Kasumi-1 (cell line): Measurements from ENCODE around the gene SLC25A47.
"Not testable (repeated sequence)": the region's sequence is repeated elsewhere in the genome, so short reads cannot be mapped to it uniquely, and the experiment has no call there.

Experiments used
- DNase-seq, 2 experiments: peaks; one replicate each; lab custom pipeline; 2025; lab: John Stamatoyannopoulos, UW

SLC25A47 gene

DNA sequence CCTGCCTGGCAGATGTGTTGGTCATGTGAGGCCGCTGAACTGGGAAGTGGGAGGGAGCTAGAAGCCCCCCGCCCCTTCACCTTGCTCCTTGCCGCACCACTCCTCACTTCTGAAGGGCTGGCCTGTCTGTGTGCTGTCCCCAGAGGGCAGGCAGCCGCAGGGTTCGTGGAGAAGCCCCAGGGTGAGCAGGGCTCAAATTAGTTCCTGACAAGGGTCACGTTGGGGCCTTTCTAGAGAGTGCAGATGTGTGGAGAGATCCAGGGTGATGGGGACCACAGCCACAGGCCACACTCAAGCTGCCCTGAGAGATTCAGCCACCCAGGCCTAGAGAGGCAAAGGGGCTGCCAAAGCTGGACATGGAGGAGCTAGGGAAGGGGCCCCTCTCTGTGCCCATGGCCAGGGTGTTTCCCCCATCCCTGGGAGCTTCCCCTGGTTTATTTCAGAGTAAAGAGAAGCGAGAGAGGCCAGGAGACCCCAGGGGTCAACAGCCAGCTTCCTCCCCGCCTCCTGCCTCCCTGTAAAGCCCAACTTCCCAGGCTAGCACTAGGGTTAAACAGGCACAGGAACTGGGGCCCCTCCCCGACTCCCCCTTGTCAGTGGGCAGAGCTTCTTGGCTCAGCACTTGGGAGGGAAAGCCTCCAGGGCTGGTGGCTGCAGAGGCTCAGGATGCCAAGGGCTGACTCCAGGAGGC is 33.1 kb upstream of the SLC25A47 start:
- DNase-seq: no peak

DNA sequence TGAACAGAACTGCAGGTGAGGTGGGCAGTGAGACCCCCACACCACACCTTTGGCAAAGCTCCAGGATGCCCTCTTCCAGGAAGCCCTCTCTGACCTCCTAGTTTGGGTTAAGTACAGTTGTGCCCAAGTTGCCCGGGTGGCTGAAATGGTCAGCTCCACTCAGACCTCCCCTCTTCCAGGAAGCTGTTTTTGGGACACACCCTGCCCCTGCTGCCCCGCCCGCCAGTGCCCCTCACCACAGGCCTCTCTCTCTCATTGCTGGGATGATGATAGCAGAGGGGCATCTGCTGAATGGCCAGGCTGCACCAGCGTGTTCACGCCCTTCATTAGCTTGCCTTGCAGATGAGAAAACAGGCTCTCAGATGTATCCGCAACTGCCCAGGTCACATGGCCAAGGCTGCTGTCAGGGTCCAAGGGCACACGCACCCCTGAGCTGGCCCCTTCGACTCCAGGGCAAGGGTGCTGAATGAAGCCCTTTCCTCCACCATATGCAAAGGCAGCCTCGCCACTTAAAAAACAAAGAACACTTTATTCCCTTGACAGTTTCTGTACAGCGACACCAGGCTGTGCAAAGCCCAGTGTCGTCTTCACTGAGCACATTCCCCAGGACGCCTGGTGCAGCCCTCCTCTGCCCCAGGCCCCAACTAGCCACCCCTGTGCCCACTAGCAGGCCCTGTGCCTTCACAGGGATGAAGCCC is 32.4 kb upstream of the SLC25A47 start:
- no peak for DNase-seq

GRCh38 chr14:100291305-100292075 is 31.6 kb upstream of the SLC25A47 start:
- DNase-seq: no peak

DNA sequence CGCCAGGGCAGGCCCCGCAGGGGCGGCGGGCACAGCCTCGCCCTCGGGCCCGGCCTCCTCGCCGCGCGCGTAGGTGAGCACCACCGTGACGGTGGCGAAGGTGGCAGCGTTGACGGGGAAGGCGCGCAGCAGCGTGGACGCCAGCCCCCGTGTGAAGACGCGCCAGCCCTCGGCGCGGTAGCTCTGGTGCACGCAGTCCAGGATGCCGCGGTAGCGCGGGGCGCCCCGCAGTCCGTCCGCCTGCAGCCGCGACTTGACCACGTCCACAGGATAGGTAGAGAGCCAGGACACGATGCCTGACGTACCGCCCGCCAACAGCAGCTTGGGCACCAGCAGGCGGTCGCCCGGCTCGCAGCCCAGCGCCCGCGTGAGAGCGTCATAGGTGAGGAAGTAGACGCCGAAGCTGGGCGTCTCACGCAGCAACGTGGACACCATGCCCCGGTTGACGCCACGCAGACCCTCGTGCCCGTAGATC is 30.8 kb upstream of the SLC25A47 start:
- no peak for DNase-seq

DNA sequence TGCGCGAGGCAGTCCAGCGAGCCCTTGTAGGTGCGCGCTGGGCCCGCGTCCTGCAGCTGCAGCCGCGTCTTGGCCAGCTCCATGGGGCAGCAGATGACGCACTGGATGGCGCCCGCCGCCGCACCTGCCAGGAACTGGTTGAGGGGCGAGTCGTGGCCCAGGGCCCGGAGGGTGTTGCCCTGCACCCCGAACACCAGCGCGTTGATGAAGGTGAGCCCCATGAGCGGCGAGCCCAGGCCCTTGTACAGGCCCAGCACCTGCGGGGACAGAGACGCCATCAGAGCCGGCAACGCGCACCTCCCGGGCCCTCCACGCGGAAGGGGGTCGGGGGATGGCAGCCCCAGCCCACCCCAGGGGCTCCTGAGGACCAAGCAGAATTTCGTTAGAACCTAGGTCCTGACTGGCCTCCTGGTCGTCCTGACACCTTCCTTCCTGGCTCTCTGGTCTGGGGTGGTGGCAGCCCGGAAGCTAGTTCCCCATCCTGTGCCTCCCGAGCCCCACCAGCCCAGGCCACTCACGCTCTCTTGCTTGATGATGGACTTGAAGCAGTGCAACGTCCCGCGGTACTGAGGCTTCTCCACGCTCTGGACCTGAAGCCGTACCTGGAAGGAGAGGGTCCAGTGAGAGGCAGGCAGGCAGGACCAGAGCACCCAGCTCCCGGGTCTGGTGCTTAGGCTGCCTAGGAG is 30.2 kb upstream of the SLC25A47 start:
- no peak for DNase-seq

- no peak for DNase-seq
Observed at GRCh38 chr14:100293497-100294212, 29.5 kb upstream of the SLC25A47 start.

DNA sequence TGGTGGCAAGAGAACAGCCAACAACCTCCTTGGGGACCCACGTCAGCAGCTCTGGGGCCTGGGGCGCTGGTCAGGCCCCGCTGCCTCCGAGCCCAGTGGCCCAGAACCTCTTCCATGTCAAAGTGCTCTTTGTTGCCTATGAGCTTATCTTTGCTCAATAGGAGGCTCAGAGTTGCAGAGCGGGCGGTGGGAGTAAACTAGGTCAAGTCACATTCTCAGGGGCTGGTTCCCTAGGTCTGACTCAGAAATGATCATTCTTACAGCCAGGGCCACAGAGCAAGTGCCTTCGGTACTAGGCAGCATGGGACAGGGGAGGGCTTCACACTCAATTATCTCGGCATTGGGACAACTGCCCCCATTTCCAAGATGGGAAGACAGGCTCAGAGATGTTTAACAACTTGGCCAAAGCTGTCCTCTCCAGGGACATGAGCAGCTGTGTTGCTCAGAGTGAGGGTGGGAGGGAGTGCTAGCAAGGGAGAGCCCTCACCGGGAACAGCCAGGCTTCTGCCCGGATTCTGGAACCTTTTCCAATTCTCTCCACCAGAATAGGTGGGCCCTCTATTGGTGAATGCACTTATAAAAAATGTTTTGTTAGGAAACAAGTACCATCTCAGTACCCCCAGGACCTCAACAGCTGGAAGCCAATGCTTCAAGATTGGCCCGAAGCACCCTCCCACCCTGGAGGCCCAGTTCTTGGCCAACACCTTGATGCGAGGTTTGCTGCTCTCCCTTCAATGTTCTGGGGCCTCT is 28.8 kb upstream of the SLC25A47 start:
- no peak for DNase-seq

DNA sequence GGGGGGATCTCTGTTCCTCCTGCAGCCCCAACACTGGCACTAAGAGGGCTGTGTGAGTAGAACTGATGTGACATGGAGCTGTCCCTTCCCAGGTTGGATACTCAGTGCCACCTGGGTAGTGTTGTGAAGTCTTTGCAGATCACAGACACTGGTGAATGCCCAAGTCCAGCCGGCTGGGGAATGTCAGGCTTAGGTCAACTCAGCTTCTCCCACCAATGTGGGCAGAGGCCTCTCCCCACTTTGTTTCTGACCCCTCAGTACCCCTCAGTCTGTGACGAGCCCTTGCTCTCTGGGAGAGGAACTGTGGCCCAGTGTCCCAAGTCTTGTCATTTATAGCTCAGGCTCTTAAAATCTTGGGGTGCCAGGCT is 28.2 kb upstream of the SLC25A47 start:
- no peak for DNase-seq

DNA sequence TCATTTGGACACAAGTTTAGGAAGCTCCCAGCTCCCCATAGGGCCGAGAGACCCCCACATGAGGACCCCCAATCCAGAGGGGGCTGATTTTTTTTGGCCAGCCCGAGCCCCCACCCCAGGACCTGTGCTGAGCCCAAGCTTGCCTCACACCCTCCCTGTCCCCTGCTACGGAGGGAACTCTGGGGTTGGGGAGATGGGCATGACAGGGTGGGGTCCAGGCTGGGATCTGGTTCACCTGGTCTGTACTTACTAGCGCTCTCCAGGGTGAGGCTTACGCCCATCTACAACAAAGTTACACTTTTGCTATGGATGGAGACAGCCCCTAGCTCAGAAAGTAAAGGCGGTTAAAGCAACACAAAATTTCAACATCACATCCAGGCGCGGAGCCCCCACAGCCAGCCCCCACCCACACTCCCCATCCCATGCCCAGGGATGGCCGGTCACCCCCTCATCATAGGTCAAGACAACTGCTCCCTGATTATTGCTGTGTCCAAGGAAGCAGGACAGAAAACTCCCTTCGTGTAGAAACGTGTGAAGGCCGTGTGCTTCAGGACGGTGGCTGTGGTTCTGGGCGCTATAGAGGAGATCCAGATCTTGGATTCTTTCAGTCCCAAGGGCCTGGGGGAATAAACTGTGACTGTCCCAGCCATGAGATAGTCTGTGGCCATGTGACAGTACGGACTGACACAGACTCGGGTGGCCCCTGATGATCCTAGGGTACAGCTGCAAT is 27.6 kb upstream of the SLC25A47 start:
- no peak for DNase-seq

- DNase-seq: peak; percentile 45 to 72
Observed at GRCh38 chr14:100296106-100296651, 27.0 kb upstream of the SLC25A47 start.

GRCh38 chr14:100296729-100297128 is 26.4 kb upstream of the SLC25A47 start:
- not testable (repeated sequence) for DNase-seq

DNA sequence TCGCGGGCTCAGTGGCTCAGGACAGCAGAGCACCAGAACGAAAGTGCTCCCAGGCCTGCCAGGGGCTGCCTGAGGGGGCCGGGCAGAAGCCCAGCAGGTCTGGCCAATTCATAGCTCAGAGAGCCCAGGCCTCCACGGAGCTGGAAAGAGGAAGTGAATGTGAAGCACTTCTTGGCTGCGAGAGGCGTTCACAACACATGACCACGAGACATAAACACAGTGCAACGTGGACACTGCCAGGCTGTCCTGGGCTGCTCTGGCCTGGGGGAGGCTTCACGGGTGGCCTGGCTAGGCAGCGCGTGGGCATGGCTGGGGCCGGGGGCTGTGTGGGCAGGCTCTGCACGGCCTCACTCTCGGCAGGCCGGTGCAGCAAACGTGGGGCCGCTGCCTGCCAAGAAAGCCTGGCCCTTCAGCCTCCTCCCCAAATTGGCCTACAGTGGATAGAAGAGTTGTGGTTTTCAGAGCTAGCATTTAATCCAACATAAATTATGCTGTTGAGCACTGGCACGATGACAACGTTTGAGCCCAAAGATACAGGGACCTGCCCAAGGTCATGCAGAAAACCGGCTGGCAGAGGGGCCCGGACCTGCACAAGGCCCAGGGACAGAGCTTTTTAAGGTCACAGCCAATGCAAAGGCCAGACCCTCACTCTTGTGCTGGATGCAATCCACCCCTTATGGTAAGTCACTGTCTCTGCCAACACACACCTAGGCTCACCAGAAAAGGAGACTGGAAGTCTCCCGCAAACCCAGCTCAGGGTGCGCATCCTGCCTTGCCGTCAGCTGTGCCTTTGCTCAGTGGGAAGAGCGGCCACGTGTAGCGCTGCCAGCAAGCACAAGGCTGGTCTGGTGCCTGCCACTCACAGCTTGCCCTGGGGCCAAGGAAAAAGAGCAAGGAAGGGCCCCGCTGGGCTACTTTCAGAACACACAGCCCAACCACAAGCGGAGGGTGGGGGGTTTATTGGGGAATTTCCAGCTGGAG is 25.5 kb upstream of the SLC25A47 start:
- DNase-seq: peak; percentile 71 to 81

DNA sequence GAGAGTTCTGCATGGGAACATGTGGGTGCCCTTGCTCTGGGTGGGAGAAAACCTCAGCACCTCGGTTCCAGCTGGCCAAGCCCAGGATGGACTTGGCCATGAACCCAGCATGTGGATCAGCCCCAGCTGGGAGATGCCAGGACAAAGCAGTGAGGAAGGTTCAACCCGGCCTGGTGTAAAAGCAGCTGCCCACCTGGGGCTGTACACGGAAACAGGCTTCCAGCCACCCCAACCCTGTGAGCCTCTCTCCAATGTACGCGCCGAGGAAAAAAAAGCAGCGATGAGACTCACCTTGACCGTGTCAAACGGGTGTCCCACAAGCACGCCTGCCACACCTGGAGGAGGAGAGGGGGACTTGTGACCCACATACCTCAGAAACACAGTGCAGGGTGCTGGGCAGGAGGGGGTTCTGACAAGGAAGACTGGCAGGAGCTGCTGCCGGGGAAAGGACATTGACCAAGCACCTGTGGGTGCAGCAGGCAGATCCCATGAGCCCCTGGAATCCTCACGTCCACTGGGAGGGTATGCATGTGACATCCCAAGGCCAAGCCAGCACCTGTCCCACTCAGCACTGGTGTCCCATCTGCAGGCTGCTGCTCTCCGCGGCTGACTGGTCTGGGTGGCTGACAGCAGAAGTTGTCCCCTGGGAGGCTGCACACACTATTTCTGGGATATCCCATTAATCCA is 24.4 kb upstream of the SLC25A47 start:
- no peak for DNase-seq

GRCh38 chr14:100299238-100299560 is 23.9 kb upstream of the SLC25A47 start:
- no peak for DNase-seq

GRCh38 chr14:100302616-100303015 is 20.5 kb upstream of the SLC25A47 start:
- no peak for DNase-seq

- DNase-seq: peak in 1 of 2 experiments; percentile 18
Observed at GRCh38 chr14:100303179-100303578, 20.0 kb upstream of the SLC25A47 start.

DNA sequence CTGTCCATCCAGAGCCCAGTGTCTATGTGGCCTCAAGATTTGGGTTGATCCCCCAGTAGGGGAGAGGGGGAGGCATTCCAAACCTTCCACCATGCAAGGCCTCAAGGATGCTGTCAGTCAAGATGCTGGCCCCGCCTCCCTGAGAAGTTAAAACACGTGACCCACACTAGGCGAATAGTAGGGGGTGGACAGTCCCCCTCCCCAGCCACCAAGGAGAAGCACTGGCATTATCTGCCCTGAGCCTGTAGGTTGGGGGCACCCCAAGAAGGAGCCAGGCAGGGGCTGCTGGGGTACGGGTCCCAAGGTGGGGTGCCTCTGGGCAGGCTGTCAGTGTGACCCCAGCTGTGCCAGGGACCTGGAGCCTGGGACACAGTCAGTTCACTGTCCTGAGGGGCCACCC is 19.2 kb upstream of the SLC25A47 start:
- no peak for DNase-seq

GRCh38 chr14:100304825-100305323 is 18.3 kb upstream of the SLC25A47 start:
- peak; percentile 45 to 60 for DNase-seq
